ENCODE results near the gene EXO1. TPM values are rescaled to one million over a fixed set of nuclear protein-coding genes. Genes with fewer than 3 reads are reported as not detected.

Gene EXO1
- total and polyA plus RNA-seq, 9 of the 15 experiments (the other 6 are each of a cell fraction or from before 2014, with no cell fraction given), result 36.0 to 125 (median 83.9) TPM

DNA sequence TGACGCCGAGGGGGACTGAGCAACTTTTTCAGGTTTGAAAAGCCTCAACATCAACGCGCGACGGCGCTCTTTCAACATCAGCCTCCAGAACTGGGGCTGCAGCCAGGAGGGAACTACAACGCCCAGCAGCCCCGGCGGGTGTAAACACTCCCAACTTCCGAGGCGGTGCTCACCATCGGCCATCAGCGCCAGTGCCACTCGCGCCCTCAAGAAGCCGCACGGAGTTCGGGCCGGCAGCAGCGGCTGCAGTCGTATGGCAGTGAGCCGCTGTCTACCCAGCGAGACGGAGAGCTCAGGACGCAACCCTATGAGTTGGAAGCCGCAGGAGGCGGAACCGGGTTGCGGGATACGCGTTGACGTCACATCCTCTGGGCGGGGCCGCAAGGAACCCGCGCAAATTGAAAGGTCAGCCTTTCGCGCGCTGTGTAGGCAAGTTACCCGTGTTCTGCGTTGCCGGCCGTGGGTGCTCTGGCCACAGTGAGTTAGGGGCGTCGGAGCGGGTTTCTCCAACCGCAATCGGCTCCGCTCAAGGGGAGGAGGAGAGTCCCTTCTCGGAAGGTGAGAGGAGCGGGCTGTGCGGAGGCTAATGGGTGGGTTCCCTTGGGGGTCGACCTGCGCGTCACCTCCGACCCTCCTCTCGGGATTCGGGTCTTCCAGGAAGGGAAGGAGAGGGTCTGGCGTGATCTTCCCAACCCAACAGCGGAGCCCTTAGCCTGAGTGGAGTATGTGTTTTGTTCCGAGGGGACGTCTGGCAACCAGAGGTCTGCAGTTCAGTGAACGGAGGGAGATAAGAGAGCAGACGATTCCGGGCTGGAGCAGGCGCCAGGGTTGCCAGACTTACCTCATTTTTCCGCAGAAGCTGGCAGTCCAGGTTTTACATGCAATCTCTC, at the start of gene EXO1 (continued):
- TF ChIP-seq MNT (conservative IDR thresholded peaks at IDR 0.05), result peak; percentile 84 to 96
- TF ChIP-seq CTCFL (IDR thresholded peaks at IDR 0.05; ENCODE audit: borderline replicate concordance, insufficient read depth, low read depth, low read length, poor library complexity, severe bottlenecking), result peak; percentile 7
- TF ChIP-seq SP1 (CRISPR knock-in tag; IDR thresholded peaks at IDR 0.05), result peak; percentile 99
- TF ChIP-seq EGR1 (conservative IDR thresholded peaks at IDR 0.05), result no peak; the same call in 1 of the 2 replicates
- TF ChIP-seq PKNOX1 (IDR thresholded peaks at IDR 0.05), result peak; percentile 51; the same call in 1 of the 2 replicates
- peak; percentile 37 for TF ChIP-seq MAFG (tag; conservative IDR thresholded peaks at IDR 0.05)
- TF ChIP-seq PML (IDR thresholded peaks at IDR 0.05; ENCODE audit: low read length), result peak; percentile 46; the same call in 1 of the 2 replicates
- no peak for TF ChIP-seq MTA2 (IDR thresholded peaks at IDR 0.05; ENCODE audit: low read depth)
- peak; percentile 96 for TF ChIP-seq HDAC2 (IDR thresholded peaks at IDR 0.05)
- peak; percentile 62; the same call in 1 of the 2 replicates for TF ChIP-seq ZC3H8 (IDR thresholded peaks at IDR 0.05)
- TF ChIP-seq ZNF318 (IDR thresholded peaks at IDR 0.05; ENCODE audit: borderline replicate concordance in 1 of 2, low read depth in 1 of 2), result no peak
- 0 out of 2 replicates have a peak, but pooled peaks have one; percentile 27 for TF ChIP-seq KLF13 (tag; IDR thresholded peaks at IDR 0.05; ENCODE audit: borderline replicate concordance, low read depth)
